ENCODE results near the gene GFOD1.
"Not testable (repeated sequence)": the region's sequence is repeated elsewhere in the genome, so short reads cannot be mapped to it uniquely, and the experiment has no call there.

GFOD1 gene

GRCh38 chr6:13452346-13453117 is 34.9 kb downstream of the GFOD1 start:
- Histone ChIP-seq H3K4me3 (ENCODE audit: low read length) (no peak overlapping the region), H3K27ac (ENCODE audit: low read depth, low read length) (peak overlapping the region; percentile 75), H3K4me1 (ENCODE audit: control insufficient read depth, insufficient read depth, low read length) (peaks cover 33% of the 10 kb centered on the region), H3K36me3 (ENCODE audit: control insufficient read depth, insufficient read depth, low read length) (no peaks in the 10 kb centered on the region), H3K27me3 (ENCODE audit: control insufficient read depth, insufficient read depth, low read length) (no peaks in the 10 kb centered on the region), H3K9ac (ENCODE audit: low read length) (no peak overlapping the region)

- no peak overlapping the region for H3K9ac ChIP-seq (ENCODE audit: low read length)
These were observed 36.1 kb downstream of the GFOD1 start for GRCh38 chr6:13451181-13451895.

GRCh38 chr6:13450628-13451027 is 36.8 kb downstream of the GFOD1 start:
- Histone ChIP-seq H3K4me1 (ENCODE audit: control insufficient read depth, insufficient read depth, low read length) (peaks cover 39% of the 10 kb centered on the region), H3K4me3 (ENCODE audit: low read length) (no peak overlapping the region), H3K27ac (ENCODE audit: low read depth, low read length) (peak overlapping the region; percentile 75), H3K9ac (ENCODE audit: low read length) (no peak overlapping the region), H3K36me3 (ENCODE audit: control insufficient read depth, insufficient read depth, low read length) (no peaks in the 10 kb centered on the region), H3K27me3 (ENCODE audit: control insufficient read depth, insufficient read depth, low read length) (no peaks in the 10 kb centered on the region)

More at GRCh38 chr6:13451181-13451895, 36.1 kb downstream of the GFOD1 start:
- H3K27me3 ChIP-seq (ENCODE audit: control insufficient read depth, insufficient read depth, low read length), result no peaks in the 10 kb centered on the region
- H3K4me1 ChIP-seq (ENCODE audit: control insufficient read depth, insufficient read depth, low read length), result peaks cover 33% of the 10 kb centered on the region
- H3K36me3 ChIP-seq (ENCODE audit: control insufficient read depth, insufficient read depth, low read length), result no peaks in the 10 kb centered on the region
- peak overlapping the region; percentile 75 for H3K27ac ChIP-seq (ENCODE audit: low read depth, low read length)
- H3K4me3 ChIP-seq (ENCODE audit: low read length), result no peak overlapping the region

GRCh38 chr6:13447949-13448724 is 39.3 kb downstream of the GFOD1 start:
- no peak overlapping the region for H3K9ac ChIP-seq (ENCODE audit: low read length)
- H3K36me3 ChIP-seq (ENCODE audit: control insufficient read depth, insufficient read depth, low read length), result no peaks in the 10 kb centered on the region
- peaks cover 36% of the 10 kb centered on the region for H3K4me1 ChIP-seq (ENCODE audit: control insufficient read depth, insufficient read depth, low read length)
- no peaks in the 10 kb centered on the region for H3K27me3 ChIP-seq (ENCODE audit: control insufficient read depth, insufficient read depth, low read length)
- peak overlapping the region; percentile 50 for H3K27ac ChIP-seq (ENCODE audit: low read depth, low read length)
- H3K4me3 ChIP-seq (ENCODE audit: low read length), result no peak overlapping the region

- no peaks in the 10 kb centered on the region for H3K27me3 ChIP-seq (ENCODE audit: control insufficient read depth, insufficient read depth, low read length)
- peak overlapping the region; percentile 89 for H3K27ac ChIP-seq (ENCODE audit: low read depth, low read length)
- no peaks in the 10 kb centered on the region for H3K36me3 ChIP-seq (ENCODE audit: control insufficient read depth, insufficient read depth, low read length)
- no peak overlapping the region for H3K9ac ChIP-seq (ENCODE audit: low read length)
- H3K4me1 ChIP-seq (ENCODE audit: control insufficient read depth, insufficient read depth, low read length), result peaks cover 29% of the 10 kb centered on the region
- H3K4me3 ChIP-seq (ENCODE audit: low read length), result no peak overlapping the region
These were observed 41.0 kb downstream of the GFOD1 start for GRCh38 chr6:13446381-13446780.

- peaks cover 27% of the 10 kb centered on the region for H3K4me1 ChIP-seq (ENCODE audit: control insufficient read depth, insufficient read depth, low read length)
- H3K27ac ChIP-seq (ENCODE audit: low read depth, low read length), result peak overlapping the region; percentile 89
- H3K9ac ChIP-seq (ENCODE audit: low read length), result no peak overlapping the region
- H3K27me3 ChIP-seq (ENCODE audit: control insufficient read depth, insufficient read depth, low read length), result no peaks in the 10 kb centered on the region
- H3K4me3 ChIP-seq (ENCODE audit: low read length), result no peak overlapping the region
- no peaks in the 10 kb centered on the region for H3K36me3 ChIP-seq (ENCODE audit: control insufficient read depth, insufficient read depth, low read length)
These were observed 41.7 kb downstream of the GFOD1 start for GRCh38 chr6:13445744-13446115.

- Histone ChIP-seq H3K4me1 (ENCODE audit: control insufficient read depth, insufficient read depth, low read length) (peaks cover 25% of the 10 kb centered on the region), H3K27ac (ENCODE audit: low read depth, low read length) (peak overlapping the region; percentile 89), H3K36me3 (ENCODE audit: control insufficient read depth, insufficient read depth, low read length) (no peaks in the 10 kb centered on the region), H3K4me3 (ENCODE audit: low read length) (peak overlapping the region; percentile 10), H3K9ac (ENCODE audit: low read length) (no peak overlapping the region), H3K27me3 (ENCODE audit: control insufficient read depth, insufficient read depth, low read length) (no peaks in the 10 kb centered on the region)
These were observed 42.2 kb downstream of the GFOD1 start for GRCh38 chr6:13445005-13445743.

- no peak overlapping the region for H3K9ac ChIP-seq (ENCODE audit: low read length)
- H3K27me3 ChIP-seq (ENCODE audit: control insufficient read depth, insufficient read depth, low read length), result no peaks in the 10 kb centered on the region
- no peaks in the 10 kb centered on the region for H3K36me3 ChIP-seq (ENCODE audit: control insufficient read depth, insufficient read depth, low read length)
- peak overlapping the region; percentile 89 for H3K27ac ChIP-seq (ENCODE audit: low read depth, low read length)
- H3K4me3 ChIP-seq (ENCODE audit: low read length), result no peak overlapping the region
- H3K4me1 ChIP-seq (ENCODE audit: control insufficient read depth, insufficient read depth, low read length), result peaks cover 22% of the 10 kb centered on the region
These were observed 42.8 kb downstream of the GFOD1 start for GRCh38 chr6:13444604-13445003.

- peaks cover 22% of the 10 kb centered on the region for H3K4me1 ChIP-seq (ENCODE audit: control insufficient read depth, insufficient read depth, low read length)
- H3K27me3 ChIP-seq (ENCODE audit: control insufficient read depth, insufficient read depth, low read length); H3K9ac ChIP-seq (ENCODE audit: low read length); H3K27ac ChIP-seq (ENCODE audit: low read depth, low read length); H3K36me3 ChIP-seq (ENCODE audit: control insufficient read depth, insufficient read depth, low read length); H3K4me3 ChIP-seq (ENCODE audit: low read length): not testable (repeated sequence)
These were observed 43.4 kb downstream of the GFOD1 start for GRCh38 chr6:13443978-13444377.

- no peaks in the 10 kb centered on the region for H3K27me3 ChIP-seq (ENCODE audit: control insufficient read depth, insufficient read depth, low read length)
- no peaks in the 10 kb centered on the region for H3K36me3 ChIP-seq (ENCODE audit: control insufficient read depth, insufficient read depth, low read length)
- H3K9ac ChIP-seq (ENCODE audit: low read length), result no peak overlapping the region
- peaks cover 22% of the 10 kb centered on the region for H3K4me1 ChIP-seq (ENCODE audit: control insufficient read depth, insufficient read depth, low read length)
- no peak overlapping the region for H3K4me3 ChIP-seq (ENCODE audit: low read length)
- no peak overlapping the region for H3K27ac ChIP-seq (ENCODE audit: low read depth, low read length)
These were observed 45.6 kb downstream of the GFOD1 start for GRCh38 chr6:13441778-13442177.

- H3K36me3 ChIP-seq (ENCODE audit: control insufficient read depth, insufficient read depth, low read length), result no peaks in the 10 kb centered on the region
- no peaks in the 10 kb centered on the region for H3K27me3 ChIP-seq (ENCODE audit: control insufficient read depth, insufficient read depth, low read length)
- H3K9ac ChIP-seq (ENCODE audit: low read length), result no peak overlapping the region
- H3K4me1 ChIP-seq (ENCODE audit: control insufficient read depth, insufficient read depth, low read length), result peaks cover 6% of the 10 kb centered on the region
- H3K27ac ChIP-seq (ENCODE audit: low read depth, low read length), result no peak overlapping the region
- no peak overlapping the region for H3K4me3 ChIP-seq (ENCODE audit: low read length)
These were observed 47.8 kb downstream of the GFOD1 start for GRCh38 chr6:13439644-13440043.

GRCh38 chr6:13438126-13438525 is 49.3 kb downstream of the GFOD1 start:
- peaks cover 5% of the 10 kb centered on the region for H3K4me1 ChIP-seq (ENCODE audit: control insufficient read depth, insufficient read depth, low read length)
- H3K36me3 ChIP-seq (ENCODE audit: control insufficient read depth, insufficient read depth, low read length), result no peaks in the 10 kb centered on the region
- H3K27ac ChIP-seq (ENCODE audit: low read depth, low read length), result no peak overlapping the region
- no peak overlapping the region for H3K4me3 ChIP-seq (ENCODE audit: low read length)
- H3K9ac ChIP-seq (ENCODE audit: low read length), result no peak overlapping the region
- H3K27me3 ChIP-seq (ENCODE audit: control insufficient read depth, insufficient read depth, low read length), result no peaks in the 10 kb centered on the region

Measured in rectal smooth muscle tissue (tissue), 1 donor.